CD4-positive, alpha-beta T cell treated with Interleukin-12 subunit alpha and Interleukin-12 subunit beta, for 1 hour (primary cell): Measurements from ENCODE around the gene MBD4.
"Not testable (repeated sequence)": the region's sequence is repeated elsewhere in the genome, so short reads cannot be mapped to it uniquely, and the experiment has no call there.

ENCODE experiments used
- DNase-seq: peaks from one replicate; pipeline ENCODE4 v3.0.0-alpha.2; 2020

MBD4 gene

DNA sequence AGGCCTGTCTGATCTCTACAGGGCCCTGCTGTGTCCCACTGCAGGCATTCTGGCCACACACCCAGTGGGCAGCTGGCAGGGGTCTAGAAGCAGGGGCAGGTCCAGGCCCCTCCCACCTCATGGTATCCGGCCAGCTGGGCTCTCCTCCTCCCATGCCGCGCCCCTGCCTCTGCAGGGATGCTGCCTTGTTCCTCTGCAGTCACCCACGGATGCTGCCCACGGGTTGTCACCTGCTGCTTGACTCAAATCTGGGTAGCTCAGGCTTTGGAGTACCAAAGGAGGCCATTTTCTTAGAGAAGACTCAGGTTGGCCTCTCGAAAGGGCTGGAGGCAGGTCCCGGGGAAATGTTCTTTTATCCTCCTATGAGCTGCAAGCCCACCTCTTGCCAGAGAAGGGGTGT, 36.3 kb downstream of the MBD4 start:
- DNase-seq: no peak

DNA sequence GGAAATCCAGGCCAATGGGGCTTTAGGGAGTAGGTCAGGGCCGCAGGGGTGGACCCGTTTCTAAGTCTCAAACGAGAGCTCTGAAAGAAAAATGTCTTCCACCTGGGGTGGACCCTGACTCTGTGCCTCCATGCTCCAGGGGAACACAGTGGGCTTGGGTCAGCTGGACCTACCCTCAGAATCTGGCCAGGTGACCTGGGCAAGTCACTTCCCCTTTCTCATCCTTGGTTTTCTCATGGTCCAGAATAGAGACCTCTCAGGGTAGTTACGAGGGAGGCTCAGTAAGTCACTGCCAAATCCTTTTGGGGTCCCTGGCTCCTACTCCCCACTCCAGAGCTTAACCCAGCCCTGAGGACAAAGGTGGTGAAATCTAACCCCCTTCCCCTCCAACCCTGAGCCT, 37.1 kb downstream of the MBD4 start:
- no peak for DNase-seq

DNA sequence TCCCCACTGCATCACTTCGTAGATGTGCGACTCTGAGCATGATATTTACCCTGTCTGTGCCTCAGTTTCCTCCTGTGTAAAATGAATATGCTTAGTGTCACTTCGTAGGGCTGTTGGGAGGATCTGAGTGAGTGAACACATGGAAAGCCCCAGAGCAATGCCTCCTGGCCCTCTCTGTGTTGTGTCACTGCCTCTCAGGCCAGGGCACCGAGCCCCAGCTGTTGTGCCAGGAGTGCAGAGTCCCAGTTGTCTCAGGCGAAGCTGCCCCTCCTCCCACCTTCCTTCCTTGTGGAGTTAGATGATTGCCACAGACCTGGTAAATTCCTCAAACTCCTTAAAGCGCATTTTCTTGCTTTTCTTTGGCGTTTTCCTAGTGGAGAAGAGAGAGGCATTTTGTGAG, 37.5 kb downstream of the MBD4 start:
- no peak for DNase-seq

DNA sequence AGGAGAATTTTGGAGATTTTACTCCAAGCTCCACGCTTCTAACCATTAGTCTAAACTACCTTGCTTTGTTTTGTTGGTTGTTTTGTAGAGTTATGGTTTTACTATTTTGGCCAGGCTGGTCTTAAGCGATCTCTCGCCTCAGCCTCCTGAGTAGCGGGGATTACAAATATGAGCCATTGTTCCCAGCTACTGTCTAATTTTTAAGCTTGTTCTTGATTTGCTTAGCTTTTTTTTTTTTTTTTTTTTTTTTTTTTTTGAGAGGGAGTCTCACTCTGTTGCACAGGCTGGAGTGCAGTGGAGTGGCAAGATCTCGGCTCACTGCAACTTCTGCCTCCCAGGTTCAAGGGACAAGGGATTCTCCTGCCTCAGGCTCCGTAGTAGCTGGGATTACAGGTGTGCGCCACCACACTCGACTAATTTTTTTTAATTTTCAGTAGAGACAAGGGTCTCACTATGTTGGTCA, 39.8 kb downstream of the MBD4 start:
- no peak for DNase-seq

DNA sequence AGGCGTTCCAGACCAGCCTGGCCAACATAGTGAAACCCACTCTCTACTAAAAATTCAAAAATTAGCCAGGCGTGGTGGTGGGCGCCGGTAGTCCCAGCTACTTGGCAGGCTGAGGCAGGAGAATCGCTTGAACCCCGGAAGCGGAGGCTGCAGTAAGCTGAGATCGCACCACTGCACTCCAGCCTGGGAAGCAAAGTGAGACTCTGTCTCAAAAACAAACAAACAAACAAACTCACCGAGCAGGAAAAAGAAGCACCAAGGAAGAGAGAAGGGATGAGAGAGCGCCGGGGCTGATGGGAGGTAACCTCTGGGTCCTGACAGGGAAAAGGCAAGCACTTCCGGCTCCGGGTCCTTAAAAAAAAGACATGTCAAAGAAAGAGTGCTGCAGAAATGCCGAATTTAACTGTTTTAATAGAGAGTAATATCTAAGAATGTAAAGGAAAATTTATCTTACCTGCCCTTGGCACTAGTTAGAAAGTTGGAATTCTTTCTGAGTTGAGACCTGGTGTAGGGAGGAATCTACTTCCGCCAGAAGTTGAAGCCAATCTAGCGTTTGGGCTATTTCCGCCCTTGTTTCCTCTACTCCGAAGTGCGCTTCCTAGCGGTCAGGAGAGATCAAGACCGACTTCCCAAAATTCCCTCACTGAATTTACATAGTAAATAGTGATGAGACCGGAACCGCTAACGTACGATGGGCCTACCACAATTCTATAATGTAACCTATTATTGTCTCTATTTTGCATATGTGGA, 40.4 kb downstream of the MBD4 start:
- peak; percentile 88 for DNase-seq

DNA sequence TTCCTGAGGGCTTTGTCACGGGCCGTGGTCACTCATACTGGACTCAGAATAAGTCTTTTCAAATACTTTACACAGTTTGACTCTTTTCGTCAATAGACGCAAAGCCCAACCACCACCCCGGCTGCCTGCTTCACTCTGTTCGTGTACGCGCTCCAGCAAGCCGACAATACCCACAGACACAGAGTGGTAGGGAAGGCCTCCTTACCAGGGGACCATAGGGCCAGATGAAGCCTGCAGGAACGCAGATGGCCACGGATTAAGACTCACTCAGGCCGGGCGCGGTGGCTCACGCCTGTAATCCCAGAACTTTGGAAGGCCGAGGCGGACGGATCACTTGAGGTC, 41.0 kb downstream of the MBD4 start:
- peak; percentile 19 for DNase-seq

DNA sequence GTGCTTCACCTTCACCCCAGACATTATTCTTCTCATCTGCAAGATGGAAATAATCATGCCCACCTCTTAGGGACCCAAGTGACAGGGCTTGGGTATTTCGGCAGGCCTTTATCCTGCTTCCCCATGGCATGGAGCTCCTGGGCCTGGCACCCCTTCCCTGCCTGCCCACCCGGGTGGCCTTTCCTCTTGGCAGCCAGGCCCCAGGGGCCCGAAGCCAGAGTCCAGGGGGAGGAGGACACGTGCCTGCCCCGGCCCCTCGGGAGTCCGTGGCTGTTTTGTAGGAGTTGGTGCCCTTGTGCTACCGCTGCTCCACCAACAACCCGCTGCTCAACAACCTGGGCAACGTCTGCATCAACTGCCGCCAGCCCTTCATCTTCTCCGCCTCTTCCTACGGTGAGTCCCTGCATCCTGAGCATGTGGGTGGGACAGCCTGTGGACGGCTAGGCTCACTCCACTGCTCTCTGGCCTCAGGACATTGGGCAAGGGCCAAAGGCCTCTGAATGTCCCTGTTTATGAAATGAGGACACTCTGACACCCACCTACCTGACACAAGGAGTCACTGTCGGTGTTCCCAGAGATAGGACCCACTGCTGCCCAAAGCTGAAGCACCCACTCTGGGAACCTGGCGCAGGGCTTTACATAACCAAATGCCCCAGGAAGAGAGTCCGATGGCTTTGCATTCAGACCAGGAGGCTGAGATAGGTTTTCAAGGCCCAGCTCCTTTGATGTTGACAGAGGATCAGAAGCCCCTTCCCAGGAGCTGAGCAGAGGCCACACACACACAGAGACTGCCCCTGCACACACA, 45.8 kb downstream of the MBD4 start:
- not testable (repeated sequence) for DNase-seq

DNA sequence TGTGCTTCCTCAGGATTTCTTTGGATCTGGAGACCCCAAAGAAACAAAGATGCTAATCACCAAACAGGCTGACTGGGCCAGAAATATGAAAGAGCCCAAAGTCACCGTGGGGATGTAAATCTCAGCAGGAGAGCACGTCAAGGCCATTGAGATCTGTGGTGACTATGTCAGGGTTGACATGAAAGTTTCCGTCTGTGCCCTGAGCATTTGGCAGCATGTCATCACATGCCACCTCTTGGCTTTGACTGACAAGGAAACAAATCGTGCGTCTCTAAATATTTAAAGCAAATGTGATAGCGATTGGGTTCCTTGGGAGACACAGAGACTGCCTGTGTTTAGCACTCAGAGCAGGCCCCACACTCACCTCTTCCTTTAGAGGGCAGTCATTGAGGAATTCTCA, 46.5 kb downstream of the MBD4 start:
- DNase-seq: no peak

DNA sequence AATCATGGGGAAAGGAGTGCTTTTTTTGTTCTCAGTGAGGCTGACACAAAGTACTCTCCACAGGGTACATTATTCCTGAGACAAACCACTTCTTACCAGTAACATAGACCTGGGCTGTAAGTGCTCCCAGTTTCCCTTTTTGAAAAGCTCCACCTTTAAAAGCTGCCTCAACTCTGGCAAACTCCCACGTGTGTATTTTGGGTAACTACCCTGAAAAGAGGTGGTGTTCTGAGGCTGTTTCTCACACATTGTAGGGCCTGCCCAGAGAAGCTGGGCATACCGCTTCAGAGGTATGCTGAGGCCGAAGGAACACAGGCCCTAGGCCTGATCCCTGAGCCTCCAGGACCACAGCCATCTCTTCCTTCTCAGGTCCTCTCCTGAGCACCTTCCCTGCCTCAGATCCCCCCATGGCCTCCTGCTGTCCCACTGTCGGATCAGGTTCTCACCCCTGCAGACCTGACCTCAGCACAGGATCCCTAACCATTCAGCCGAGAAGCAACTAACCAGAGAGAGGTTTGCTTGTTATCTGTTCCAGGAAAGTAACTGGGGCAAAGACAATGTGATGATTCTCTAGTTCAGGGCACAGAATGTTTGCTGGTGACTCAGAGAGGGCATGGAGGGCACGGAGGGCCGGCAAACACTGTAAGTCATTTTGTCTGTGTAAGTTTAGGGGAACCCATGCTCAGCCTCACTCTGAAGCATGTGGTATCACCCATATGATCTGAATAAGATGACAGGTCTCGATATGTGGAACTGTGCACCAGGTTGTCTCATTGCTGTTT, 47.5 kb downstream of the MBD4 start:
- DNase-seq: not testable (repeated sequence)

DNA sequence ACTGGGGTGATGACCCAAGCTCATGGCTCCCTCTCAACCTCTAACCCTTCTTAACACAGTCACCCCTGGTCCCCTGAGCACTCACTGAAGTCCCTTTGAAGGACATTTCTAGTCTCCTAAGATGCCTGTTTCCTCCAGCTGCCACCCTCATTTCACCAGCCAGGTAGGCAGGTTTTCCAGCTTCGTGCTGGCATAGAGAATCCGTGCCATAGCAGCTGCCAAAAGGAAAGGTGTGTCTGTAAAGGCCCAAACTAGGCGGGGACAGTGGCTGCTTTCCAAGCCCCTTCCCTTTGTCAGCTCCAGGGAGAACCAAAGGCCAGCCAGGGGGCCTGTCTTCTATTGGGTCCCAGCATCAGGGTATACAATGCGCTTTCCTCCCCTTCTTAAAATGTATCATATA, 48.2 kb downstream of the MBD4 start:
- not testable (repeated sequence) for DNase-seq

DNA sequence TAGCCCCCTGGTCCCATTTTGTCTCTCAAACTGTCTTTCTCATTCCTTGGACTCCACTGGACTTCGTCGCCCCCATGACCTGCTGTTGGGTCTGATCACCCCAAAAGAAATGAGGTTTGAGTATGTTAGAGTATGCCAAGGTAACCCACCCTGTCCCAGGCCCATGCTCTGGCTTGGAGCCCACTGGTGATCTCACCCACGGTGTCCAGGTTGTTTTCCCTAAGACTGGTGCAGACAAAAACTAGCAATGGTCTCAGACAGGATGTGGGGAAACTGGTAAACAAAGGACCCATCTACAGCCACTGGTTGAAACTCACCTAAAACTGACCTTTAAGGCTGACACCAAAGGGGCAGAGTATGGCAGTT, 50.2 kb downstream of the MBD4 start:
- no peak for DNase-seq

DNA sequence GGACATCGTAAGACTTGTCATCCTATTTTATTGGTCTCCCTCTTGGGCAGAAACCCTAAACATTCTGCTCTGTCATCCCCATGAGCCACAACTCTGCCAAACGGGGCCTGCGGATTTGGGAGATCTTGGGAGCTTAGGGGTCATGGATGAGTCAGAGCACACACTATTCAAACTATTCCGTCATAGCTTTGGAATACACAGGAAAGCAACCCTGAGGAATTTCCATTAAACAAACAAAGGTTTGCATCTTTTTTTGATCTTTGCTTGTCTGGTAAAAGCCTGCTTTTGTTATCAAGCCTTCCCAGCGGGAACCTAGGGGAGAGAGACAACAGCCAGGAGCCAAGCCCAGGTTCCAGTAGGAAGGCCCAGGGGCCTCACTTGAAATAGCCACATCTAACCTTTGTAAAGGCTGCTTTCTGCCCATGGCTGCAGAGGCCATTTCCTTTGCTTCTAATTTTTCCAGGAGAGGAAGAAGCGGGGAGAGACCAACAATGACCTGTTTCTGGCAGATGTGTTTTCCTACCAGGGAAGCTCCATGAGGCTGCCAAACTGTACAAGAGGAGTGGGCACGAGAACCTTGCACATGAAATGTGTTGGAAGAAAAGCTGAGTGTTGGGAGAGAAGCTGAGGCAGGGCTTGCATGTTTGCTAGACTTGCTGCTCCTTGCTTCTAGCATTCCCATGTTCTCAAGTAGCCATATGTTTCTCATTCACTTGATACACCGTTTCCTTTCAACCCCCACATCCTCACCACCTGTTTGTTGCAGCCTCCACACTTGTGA, 50.8 kb downstream of the MBD4 start:
- DNase-seq: not testable (repeated sequence)

DNA sequence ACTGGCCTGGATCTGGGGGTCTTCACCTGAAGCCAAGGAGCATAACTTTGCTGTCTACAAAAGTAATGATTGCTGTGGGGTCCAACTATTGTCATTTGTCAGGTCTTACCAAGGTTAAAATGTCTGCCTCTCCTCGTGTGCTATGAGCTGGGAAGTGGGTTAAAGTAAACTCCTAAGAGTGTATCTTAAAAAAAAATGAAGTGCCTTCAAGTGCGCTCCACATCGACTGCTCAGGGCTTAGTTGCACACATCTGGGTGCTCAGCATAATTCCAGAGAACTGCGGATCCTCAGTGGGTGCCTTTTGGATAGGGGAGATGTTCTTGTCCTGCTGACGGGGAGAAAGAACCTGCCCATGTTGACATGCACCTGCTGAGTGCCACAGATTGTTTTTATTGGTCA, 52.3 kb downstream of the MBD4 start:
- no peak for DNase-seq

DNA sequence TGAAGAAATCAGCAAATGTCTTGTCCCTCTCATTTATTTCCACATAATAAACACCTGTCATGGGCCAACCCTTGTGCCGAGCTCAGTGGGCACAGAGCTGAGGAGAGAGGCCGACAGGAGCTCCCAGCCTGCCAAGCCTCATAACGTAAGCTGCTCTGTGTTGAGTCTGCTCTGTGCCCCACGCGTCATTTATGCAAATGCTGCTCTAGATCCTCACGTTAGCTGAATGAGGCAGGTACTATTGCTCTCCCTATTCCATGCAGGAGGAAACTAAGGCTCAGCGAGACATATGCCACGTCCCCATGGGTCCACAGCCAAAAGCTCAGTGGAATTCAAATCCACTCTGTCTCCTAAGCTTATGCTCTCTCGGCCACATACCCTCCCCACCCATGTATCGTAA, 52.8 kb downstream of the MBD4 start:
- DNase-seq: no peak

DNA sequence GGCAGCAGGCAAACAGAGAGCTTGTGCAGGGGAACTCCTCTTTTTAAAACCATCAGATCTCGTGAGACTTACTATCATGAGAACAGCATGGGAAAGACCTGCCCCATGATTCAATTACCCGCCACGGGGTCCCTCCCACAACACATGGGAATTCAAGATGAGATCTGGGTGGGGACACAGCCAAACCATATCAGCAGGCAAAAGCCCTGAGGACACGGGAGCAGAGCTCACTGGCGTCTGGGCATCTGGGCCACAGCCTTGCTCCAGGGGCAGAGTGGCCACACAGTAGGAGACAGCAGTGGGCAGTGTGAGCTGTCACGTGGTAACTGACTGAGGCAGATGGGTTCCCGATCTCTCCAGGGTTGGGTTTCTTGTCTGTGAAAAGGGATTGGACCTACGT, 54.2 kb downstream of the MBD4 start:
- DNase-seq: not testable (repeated sequence)

DNA sequence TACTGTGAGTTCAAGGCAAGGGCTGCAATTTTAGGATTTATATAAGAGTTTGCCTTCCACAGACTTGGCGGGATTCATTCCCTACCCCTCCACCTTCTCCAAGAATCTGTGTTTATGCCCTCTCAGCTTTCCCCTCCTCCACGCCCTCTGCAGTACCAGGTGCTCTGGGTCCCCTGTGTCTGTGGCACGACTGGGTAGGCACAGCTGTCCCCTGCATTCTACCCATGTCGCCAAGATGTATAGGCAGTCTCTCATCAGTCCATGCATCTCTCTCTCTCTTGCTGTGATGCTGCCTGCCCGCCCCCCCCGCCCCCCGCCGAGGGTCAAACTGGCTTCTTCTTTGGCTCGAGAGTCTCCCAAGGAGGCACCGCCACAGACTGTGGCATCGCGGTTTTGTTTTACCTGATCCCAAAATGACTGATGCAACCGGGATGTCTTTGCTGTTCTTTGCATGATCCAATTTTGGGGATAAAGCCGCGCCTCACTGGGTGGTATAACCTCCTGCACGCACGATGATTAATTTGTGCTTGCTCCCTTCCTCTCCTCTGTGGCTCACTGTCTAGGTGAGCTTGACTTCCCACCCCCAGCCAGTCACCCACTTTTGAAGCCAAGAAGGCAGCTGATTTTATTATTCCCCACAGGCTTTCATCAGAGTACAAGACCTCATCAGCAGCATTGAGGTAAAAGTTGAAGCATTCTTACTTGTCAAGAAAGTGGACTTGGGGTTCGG, 55.0 kb downstream of the MBD4 start:
- DNase-seq: no peak

DNA sequence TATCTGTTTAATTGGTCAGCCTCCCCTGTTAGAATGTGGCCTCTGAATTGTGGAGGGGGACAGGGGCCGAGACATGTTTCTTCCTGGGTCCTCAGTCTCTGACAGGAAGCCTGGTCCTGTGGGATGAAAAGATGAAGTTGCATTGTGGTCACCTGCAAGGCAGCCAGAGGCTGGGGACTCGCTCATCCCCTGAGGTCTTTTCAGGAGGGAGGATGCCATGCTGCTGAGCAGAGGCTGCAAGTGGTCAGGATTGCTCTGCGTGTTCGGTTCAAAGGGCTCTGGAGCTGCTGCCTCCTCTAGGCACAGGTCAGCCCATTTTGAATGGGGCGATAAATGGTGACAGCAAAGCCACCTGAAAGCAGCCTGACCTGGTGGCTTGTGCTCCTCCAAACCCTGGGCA, 55.6 kb downstream of the MBD4 start:
- DNase-seq: not testable (repeated sequence)

DNA sequence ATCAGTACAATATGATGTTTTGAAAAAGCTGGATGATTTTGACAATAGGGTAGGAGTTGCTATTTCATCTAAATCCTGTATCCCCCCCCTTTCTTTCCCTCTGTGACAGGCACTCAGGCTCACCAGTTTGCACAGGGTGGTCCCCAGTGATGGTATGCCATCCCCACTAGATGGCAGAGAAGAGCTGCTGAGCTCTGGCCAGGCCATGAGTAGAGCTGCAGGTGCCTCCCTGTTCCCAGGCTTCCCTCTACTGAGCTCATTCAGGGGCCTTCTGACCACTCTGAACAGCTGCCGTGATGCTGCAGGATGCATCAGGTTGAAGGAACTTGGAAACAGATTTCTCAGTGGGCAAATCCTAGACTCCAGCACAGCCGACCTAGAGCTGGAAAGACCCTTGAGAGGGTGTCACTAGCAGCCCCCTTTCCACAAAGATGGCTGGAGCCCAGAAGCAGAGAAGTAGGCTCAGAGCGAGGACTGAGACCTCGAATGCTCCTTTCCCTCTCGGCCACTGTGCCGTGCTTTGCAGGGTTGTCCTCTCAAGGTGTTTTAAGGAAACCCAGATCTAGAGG, 56.4 kb downstream of the MBD4 start:
- peak; percentile 47 for DNase-seq

DNA sequence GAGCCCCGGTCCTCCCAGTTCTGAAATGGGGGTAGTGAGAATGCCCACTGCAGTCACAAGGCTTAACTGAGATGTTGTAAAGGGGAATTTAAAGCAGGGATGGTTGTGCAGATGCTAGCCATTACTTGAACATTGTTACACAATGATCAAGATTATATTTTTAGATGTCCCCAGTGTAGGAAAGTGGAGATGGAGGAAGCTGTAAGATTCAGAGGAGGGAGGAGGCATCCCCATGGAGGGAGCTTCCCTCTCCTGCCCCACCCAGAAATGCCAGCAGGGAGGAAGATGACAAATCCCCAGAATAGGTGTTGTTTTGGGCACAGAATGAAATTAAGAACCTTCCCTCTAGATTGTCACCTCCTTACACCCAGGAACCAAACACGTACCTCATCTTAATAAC, 57.4 kb downstream of the MBD4 start:
- no peak for DNase-seq
